LoVo (cell line): ENCODE measurements around the gene MAP4K2.

ENCODE experiments used
- DNase-seq: peaks from one replicate; pipeline ENCODE4 v3.0.0-alpha.2; 2016; ENCODE audit warnings: low spot score

Gene MAP4K2

DNA sequence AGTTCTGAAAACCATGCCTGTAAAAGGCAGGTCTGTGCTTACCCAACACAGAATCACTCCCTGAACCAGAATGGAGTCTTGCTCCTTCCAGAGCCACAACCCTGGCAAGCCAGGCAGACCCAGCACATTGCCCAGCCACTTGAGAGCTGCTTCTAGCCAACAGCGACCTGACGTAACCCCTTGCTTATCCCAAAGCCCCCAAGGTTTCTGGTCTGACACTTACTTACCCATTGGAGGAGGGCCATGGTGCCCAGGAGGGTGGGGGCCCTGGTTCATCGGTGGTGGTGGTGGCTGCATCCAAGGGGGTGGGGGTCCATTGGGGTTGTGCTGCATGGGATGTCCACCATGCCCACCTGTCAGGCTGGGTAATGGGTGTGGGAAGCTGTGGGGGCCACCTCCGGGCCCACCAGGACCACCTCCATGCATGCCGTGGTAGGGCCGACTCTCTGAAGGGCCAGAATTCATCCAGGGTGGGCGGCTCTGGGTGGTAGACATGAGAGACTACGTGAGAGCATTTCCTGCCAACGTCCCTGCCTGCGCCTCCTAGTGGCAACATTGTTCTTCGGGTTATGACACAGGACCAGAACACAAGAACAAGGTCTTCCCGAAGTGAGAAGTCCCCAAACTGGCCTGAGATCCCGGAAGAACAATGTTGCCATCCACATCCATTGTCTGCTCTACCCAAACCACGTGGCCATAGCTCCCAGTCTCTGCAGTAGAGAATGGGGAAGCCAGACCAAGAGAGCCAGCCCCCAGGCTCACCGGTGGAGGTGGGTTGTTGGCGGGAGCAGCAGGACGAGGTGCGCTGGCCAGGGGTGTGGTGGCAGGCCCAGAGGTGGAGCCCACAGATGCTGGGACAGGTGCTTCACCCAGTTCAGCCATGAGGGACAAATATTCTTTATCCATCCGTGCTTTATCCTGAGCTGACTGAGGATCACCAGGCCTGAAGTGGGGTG, 35.4 kb downstream of the MAP4K2 start:
- no peak for DNase-seq

DNA sequence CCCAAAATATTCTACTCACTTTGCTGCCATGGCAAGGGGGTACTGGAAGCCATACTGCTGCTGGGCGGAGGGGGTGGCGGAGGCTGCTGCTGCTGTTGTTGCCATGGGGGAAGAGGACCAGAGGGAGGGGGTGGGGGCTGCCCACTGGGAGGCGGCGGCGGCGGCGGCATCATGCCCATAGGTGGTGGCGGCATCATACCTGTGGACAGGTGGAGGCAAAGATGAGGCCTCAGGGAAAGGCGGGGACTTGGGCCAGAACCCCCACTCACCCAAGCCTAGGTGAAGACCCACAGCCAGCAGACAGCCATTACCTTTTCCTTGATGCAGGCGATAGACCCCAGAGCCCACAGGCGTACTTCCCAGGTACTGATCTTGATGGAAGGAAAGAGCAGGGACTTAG, 36.1 kb downstream of the MAP4K2 start:
- DNase-seq: no peak

DNA sequence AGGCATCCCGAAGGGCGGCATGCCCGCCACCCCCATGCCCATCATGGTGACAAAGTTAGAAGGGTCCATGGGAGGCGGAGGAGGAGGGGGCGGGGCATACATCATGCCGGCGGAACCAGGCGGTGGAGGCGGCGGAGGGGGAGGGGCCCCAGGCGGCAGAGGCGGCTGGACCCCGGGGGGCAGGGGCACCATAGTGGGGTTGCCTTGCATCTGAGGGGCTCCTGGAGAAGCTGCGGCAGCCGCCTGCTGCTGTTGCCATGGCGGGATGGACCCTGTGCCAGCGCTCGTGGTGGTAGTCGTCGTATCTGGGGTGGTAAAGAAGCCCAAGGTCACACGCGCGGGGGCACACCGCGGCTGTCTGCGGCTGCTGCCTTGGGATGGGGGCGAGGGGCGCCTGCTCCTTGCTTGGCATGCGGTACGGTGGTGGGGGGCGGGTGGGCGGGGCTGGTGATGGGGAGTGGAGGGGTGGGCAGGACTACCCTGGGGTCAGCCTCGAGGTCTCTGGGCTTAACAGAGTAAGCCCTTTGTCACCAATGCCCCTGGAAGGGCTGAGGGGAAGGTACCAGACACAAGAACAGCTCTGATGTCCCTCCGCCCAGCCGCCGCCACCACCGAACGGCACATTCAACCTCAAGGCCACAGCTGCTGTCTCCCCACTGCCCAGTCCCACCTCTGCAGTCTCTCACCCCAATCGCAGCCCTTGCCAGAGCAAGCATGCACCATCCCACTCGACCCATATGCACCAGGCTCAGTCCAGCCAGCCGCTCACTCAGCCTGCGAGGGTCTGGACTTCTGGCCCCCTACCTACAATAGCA, 37.0 kb downstream of the MAP4K2 start:
- DNase-seq: no peak

DNA sequence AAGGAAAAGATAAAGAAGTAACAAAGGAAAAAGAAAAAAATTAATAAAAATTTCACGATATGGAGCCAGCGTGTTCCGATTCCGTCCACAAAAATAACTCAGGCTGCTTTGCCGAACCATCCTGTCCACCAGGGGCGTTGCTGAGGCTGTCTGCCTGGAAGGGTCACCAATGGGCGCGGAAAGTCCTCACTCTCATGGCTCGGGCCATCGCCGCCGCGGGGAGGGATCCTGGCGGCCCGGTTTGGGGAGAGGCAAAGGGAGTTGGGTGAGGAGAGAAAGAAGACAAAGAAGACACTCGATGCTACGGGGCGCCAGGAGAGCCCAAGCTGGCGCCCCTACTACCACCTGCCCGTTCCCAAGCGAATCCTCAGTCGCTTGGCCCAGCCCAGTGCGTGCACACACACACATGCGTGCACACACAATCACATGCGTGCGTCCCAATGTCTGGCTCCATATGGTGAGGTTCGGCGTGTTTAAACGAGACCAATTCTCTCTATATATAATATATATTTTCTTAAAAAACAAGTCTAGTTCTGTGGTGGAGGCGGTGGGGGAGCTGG, 37.6 kb downstream of the MAP4K2 start:
- no peak for DNase-seq

DNA sequence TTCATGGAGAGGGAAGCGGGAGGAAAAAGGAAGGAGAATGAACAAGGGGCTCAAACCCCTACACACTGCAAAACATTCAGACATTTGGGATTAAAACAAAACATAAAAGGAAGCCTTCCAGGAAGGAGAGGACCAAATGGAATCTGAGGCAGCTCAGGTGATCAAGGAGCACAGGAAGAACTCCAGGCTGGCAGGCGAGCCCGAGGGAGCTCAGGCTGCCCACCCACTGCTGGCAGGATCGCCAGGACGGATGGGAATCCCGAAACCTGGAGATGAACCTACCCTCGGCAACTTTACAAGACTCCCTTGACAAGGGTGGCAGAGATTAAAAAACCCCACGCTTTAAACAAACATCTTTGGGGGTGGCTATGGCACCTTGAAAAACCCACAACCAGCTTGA, 38.3 kb downstream of the MAP4K2 start:
- DNase-seq: no peak

DNA sequence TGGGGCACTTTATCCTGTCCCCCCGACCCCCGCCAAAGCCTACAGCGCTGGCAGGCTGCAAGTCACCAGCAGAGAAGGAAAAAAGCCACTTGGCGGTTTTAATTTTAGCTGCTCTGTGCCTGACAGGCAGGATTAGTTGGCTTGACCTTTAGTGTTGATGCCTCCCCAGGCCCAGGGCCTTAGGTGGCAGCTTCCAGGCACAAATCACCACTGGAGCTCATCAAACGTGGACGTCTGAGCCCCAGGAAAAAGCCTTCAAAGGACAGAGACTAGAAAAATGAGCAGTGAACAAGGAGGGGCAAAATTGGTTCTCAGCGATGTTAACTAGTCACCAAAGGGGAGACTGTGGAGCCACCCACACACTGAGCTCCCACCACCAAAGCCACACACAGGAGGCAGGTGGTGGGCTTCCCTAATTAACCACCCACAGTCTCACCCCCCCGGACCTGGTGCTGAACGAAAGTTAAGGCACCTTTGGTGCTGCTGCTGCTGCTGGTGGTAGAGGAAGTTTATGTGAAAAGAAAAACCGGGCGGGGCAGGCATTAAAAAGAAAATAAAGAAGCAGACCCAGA, 38.9 kb downstream of the MAP4K2 start:
- no peak for DNase-seq

DNA sequence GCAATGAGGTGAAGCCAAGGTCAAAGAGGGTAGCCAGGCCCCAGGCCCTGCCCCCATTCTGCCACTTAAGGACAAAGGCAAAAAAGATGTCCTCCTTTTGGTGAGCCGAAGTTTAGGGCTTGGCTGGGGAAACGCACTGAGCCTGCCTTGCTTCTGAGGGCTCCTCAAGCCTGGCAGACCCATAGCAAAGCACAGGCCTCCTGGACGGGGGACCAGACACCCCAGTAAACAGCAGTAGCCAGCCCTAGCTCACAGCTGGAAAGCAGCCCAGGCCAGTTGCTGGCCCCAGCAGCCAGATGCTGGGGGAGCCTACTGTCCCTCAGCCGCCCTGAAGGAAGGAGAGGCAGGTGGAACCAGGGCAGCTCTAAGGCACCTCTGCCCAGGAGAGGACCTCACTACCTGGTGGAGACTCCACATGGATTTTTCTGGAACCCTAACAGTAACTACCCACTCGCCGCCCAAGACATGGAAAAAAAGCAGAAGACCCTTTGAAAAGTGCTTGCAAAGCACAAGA, 39.4 kb downstream of the MAP4K2 start:
- DNase-seq: no peak

DNA sequence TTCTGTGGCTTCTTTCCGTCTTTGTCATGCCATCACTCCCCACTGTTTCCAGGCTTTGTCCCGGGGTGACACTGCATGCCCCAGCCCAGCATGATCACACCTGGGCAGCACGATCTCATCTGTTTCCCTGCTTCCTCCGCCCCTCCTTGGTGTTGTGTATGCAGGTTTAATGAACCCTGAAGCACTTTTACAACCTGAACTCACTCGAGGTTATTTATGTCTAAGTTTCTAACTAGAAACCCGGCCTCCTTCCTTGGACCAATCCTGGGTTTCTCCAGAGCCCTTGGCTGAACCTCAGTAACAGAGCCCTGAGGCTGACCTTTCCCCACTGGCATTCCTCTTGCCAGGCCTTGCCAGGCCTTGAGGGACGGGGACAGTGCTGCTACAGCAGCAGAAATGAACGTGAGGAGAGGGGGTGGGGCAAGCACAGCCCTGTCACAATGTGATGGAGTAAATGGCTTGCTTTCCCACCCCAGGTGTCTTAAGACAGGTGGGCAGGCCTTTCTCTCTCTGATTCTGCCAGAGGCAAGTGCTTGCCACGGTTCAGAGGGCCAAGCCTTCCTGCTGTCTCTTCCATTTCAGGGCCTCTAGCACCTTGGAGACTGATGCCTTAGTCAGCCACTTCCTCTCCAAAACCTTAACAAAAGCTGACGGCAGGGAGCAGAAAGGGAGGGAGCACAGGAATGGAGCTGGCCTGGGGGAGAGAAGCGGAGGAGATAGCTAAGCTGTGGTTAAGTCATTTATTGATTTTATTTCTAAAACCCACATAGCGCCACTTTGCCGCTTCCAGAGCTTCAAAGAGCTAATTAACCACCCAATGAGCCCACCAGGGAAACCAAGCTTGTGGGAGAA, 40.1 kb downstream of the MAP4K2 start:
- DNase-seq: no peak

DNA sequence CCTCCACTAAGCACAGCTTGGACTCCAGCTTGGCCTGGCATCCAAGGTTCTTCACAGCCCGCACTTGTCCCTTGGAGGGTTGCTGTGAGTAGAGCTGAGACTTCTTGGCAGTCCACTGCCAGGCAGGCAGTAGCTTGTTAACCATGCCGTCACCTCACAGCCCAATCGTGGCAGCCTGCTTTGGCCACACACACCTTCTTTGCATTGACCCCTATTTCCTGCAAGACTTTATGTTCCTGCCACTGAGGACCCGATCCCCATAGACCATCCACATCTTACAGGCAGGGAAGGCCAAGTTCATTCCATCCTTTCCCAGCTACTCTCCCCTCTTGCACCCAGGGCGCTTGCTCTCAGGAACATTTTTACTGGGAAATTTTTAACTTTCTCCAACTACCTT, 40.7 kb downstream of the MAP4K2 start:
- no peak for DNase-seq

DNA sequence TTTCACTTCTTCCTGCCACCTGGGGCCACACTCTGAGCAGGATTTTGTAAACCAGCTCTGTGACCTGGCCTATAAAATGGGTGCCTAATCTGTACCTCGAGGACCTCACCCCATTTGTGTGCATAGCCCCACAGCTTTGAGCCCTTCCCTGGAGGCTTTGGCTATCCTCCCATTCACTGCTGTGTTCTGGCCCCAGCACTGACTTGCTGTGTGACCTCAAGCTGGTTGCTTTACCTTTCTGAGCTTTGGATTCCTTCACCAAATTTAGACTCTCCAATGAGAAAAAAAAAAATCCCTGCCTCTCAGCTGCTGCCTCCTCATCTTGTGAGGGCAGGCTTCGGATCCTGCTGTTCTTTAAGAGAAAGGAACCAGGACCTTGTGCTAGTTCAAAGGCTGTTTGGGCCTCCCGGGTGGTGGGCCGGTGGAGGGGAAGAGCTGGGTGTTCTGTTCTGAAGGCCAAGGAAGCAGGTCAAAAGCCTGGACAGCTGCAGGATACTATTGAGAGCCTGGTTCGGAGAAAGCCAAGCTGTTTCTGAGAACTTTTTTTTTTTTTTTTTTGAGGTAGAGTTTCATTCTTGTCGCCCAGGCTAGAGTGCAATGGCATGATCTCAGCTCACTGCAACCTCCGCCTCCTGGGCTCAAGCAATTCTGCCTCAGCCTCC, 42.1 kb downstream of the MAP4K2 start:
- no peak for DNase-seq

DNA sequence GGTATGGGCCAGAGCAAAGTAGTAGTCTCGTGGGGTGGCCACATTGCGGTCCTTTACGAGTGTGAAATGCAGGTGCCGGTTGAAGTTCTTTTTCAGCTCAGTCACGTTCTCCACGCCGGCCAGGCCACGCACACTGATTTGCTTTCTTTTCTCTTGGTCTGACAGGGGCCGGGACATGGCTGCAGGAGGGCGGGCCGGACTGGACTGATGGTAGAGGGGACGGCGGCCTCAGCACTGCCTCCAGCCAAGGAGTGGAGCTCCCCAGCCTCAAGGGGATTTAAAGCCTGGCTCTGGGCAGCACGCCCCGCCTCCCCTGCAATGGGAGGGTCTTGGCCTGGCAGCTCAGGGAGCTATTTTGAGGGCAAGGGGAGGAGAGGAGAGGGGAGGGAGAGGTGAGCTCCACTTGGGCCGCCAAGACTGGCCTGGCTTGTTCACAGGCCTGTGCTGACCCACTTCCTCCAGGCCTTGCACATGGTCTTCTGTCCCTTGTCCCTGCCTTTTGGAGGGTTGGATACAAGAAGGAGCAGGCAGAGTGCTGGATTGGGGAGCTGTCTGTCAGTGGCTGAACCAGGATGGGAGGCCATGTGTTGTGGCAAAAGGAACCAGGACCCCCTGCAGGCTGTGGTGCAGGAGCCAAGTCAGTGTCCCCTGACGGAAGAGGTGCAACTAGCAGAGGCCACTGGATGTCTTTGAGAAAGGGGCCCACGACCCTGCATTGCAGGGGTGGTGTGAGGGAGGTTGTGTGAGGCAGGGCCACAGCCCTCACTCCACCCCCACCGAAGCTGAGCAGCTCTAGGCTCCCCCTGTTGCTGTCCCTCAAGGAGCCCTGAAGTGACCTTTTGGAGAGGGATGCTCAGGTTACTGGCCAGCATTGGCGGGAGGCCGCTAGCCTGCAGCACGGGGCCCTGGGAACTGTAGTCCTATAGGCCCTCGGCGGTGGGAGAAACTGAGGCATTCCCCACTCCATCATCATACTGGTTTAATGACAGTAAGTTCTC, 43.0 kb downstream of the MAP4K2 start, which contains the start of gene PYGM:
PYGM (minus strand) TSS at position 253 of the 998 bp plus-strand sequence; CDS start at position 177, 76 bp downstream.
- DNase-seq: no peak

DNA sequence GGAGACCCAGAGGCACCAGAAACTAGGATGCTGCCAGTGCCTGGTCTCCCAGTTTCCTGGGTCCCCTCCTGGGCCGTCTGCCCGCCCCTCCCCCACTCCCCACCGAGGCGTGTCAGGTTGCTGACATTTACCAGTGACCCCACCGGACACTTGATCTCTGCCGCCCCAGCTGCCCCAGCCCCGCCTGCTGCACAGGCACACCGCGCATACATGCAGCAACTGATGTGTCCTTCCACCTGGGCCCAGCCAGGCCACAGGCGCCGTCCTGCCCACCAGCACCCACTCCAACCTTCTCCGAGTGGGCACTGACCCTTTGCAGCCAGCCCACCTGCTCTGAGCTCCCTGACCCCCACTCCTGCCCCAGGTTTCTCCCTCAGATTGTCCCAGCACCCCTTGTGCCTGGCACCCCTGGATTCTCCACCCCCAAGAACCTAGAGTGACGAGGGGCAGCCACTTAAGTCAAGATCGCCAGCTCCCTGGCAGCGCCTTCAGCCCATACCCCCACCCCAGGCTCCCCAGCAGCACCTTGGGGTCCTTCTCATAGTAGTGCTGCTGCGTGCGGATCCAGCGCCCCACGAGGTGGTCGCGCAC, 43.8 kb downstream of the MAP4K2 start:
- DNase-seq: no peak

DNA sequence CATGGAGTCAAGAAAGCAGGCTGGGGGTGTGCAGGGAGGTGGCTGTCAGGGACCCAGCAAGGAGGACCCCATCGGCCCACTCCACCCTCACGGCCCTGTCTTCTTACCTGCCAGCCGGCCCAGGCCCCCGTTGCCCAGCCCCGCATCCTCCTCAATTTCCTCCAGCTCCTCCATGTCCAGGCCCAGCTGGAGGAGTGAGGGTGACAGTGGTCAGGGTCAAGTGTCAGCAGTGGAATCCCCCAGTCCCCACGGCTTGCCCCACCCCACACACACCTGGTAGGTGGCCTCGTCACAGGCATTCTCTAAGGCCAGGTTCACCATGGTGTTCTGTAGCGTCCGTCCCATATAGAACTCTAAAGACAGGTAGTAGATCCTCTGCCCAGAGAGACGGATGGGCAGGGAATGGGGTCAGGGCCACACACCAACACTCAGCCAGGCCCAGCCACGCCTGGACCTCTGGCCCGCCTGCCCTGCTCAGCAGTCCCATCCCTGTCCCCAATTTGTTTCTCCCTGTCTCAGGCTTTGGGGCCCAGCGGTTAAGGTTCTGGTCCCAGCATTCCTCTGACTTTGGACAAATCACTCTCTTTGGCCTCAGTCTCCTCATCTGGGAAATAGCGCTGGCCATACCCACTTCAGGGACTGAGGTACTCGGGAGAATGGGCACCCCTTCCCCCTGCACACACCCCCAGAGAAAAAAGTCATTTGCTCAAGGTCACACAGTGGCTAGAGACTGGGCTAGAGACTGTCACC, 44.5 kb downstream of the MAP4K2 start:
- DNase-seq: no peak

DNA sequence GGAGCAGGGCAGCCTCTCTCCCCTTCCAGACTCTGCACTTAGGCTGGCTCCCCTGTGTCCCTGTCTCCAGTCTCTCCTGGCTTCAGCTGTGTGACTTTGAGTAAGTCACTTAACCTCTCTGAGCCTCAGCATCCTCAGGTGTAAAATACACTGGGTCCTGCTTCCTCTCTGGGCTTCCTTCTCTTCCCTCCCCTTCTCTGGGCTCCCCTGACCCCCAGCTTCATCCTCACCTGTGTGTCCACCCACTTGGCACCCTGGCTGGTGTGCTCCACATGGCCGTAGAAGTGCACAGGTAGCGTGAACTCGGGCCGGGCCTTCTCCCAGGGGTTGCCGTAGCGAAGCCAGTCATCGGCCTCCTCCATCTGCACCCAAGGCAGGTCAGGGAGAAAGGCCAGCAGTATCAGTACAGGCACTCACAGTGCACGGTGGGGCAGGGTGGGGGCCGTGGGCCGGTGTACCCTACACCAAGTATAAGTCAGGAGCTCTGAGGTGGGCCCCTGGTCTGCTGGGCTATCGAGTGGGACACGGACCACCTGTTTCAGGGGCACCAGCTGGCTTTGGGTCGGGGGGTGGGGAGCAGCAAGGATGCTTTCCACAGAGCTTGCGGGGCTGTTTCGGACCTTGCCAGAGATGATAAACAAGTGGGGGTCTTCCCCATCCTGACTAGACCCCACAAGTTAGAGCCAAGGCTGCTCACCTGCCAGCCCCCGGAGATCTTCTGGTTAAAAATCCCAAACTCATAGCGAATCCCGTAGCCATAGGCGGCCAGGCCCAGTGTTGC, 45.3 kb downstream of the MAP4K2 start:
- DNase-seq: no peak

DNA sequence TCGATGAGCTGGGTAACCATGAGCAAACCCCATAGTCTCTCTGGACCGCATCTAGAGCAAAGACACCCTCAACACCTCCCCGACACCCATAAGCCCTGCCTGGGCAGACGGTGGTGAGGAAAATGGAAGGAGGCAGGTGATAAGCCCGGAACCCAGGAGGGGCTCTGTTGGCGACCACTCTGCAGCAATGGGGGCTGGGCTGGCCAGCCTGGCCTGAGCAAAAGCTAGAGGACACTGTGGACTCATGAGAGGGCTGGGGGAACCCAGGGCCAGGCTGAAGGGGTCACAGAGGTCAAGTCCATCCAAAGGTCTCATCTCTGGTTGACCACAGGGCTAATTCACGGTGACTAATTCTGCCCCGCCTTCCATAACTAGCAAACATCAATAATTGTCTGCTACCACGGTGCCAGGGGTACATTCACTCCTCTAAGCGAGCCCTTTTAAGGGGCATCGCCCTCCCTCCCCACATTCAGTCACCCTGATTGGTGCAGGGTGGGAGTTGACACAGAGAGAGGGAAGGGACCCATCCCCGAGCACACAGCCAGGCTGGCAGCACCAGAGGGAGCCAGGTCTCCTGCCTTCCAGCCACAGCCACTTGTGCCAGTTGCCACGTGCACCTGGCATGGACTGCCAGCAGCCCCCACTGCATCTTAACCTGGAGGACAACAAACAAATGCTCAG, 47.2 kb downstream of the MAP4K2 start:
- no peak for DNase-seq

DNA sequence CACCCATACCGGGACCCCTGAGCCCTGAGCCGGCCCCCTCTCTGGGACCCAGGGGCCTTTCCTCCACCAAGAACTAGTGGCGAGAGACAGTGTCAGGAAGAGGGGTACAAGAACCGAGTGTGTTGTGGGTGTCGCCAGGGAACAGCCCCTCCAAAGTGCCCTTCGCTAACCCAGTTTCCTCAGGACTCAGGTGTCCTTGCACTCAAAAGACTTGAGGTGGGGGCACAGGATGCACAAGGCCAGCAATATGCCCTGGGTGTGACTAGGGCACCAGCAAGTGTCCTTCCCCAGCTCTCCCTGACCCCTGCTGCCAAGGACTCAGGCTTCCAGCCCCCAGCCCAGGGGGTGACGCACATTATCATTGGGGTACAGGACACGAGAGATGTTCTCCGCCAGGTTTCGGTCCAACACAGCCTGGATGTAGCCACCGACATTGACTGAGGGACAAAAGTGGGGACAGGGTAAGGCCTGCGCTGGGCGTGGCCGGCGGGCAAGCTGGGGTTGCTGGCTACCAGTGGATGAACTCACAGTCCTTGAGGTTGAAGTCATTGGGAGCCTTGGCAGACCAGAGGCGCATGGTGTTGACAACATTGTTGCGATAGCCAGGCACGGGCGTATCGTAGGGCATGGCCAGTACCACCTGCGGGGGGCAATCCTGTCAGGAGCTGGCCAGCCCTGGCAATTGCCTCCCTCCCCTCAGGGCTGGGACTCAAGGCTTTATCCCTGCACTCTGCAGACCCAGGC, 47.9 kb downstream of the MAP4K2 start:
- no peak for DNase-seq
